Measurements from ENCODE around the gene MEF2A.

Gene MEF2A

GRCh38 chr15:99727733-99728132 lies 161.9 kb downstream of the MEF2A start:
- Histone ChIP-seq H3K27ac (ENCODE audit: extremely low read depth, low read depth, low read length) (no peak overlapping the region), H3K4me1 (ENCODE audit: control insufficient read depth, insufficient read depth, low read length) (0 out of 2 replicates have a peak, but pooled peaks cover 2% of the 10 kb centered on the region), H3K9me3 (ENCODE audit: control insufficient read depth, insufficient read depth, low read depth, low read length) (no peaks in the 10 kb centered on the region), H3K4me3 (ENCODE audit: low read depth, low read length) (no peak overlapping the region), H3K36me3 (ENCODE audit: control insufficient read depth in 2 of 2, insufficient read depth in 1 of 2, low read length in 2 of 2) (peaks cover 0 to 32% of the 10 kb centered on the region in 2 experiments)
- no peak for TF ChIP-seq ZFP41 (tag by site-specific recombination; IDR thresholded peaks at IDR 0.05; ENCODE audit: borderline replicate concordance)
- no peak for TF ChIP-seq GFI1B (tag by site-specific recombination; IDR thresholded peaks at IDR 0.05)
- no peak for TF ChIP-seq GLIS1 (tag by site-specific recombination; IDR thresholded peaks at IDR 0.05)
- TF ChIP-seq ZNF426 (tag by site-specific recombination; IDR thresholded peaks at IDR 0.05) = no peak
- TF ChIP-seq ZNF311 (tag by site-specific recombination; IDR thresholded peaks at IDR 0.05; ENCODE audit: borderline replicate concordance) = no peak
- no peak for TF ChIP-seq GLIS2 (tag by site-specific recombination; IDR thresholded peaks at IDR 0.05)
- TF ChIP-seq ZNF549 (tag by site-specific recombination; IDR thresholded peaks at IDR 0.05) = no peak
- ChIA-PET CTCF (interaction anchor here (0.6 kb wide), 2 partner anchors 109 to 441 kb away, joined by 3 to 4 read pairs; no protein-coding TSS in a partner anchor), POLR2A (no interaction called here)

GRCh38 chr15:99728916-99729315 lies 163.1 kb downstream of the MEF2A start:
- no peak for TF ChIP-seq ZBTB44 (tag by site-specific recombination; IDR thresholded peaks at IDR 0.05)
- TF ChIP-seq ZNF658 (tag by site-specific recombination; IDR thresholded peaks at IDR 0.05) = no peak
- no peak for TF ChIP-seq ZNF600 (tag by site-specific recombination; IDR thresholded peaks at IDR 0.05)
- no peak for TF ChIP-seq ZNF561 (tag by site-specific recombination; IDR thresholded peaks at IDR 0.05; ENCODE audit: borderline replicate concordance)
- TF ChIP-seq ZNF585B (tag by site-specific recombination; IDR thresholded peaks at IDR 0.05) = no peak
- no peak for TF ChIP-seq ZNF121 (tag by site-specific recombination; IDR thresholded peaks at IDR 0.05)
- no peak for TF ChIP-seq KLF1 (tag by site-specific recombination; IDR thresholded peaks at IDR 0.05)
- TF ChIP-seq GFI1B (tag by site-specific recombination; IDR thresholded peaks at IDR 0.05) = no peak
- no peak for TF ChIP-seq KLF7 (tag by site-specific recombination; IDR thresholded peaks at IDR 0.05; ENCODE audit: borderline replicate concordance)
- no peak for TF ChIP-seq ZBTB11 (tag by site-specific recombination; conservative IDR thresholded peaks at IDR 0.05; ENCODE audit: low read depth)
- TF ChIP-seq ZNF426 (tag by site-specific recombination; IDR thresholded peaks at IDR 0.05) = no peak
- no peak for TF ChIP-seq ZNF202 (tag by site-specific recombination; IDR thresholded peaks at IDR 0.05; ENCODE audit: borderline replicate concordance)
- TF ChIP-seq ZNF350 (tag by site-specific recombination; IDR thresholded peaks at IDR 0.05) = no peak
- no peak for TF ChIP-seq ZNF324 (tag by site-specific recombination; IDR thresholded peaks at IDR 0.05)
- no peak for TF ChIP-seq ZNF112 (tag by site-specific recombination; IDR thresholded peaks at IDR 0.05)
- TF ChIP-seq ZNF837 (tag by site-specific recombination; IDR thresholded peaks at IDR 0.05) = no peak
- Histone ChIP-seq H3K36me3 (ENCODE audit: control insufficient read depth in 2 of 2, insufficient read depth in 1 of 2, low read length in 2 of 2) (peaks cover 0 to 32% of the 10 kb centered on the region in 2 experiments; a peak in 2 of 3 replicates), H3K9me3 (ENCODE audit: control insufficient read depth, insufficient read depth, low read depth, low read length) (no peaks in the 10 kb centered on the region), H3K4me3 (ENCODE audit: low read depth, low read length) (no peak overlapping the region), H3K27ac (ENCODE audit: extremely low read depth, low read depth, low read length) (no peak overlapping the region), H3K4me1 (ENCODE audit: control insufficient read depth, insufficient read depth, low read length) (peaks cover 5% of the 10 kb centered on the region; the same call in 1 of the 2 replicates)
- ChIA-PET POLR2A (no interaction called here), CTCF (interaction anchor here (0.6 to 4.2 kb wide), 9 partner anchors 12 to 461 kb away, joined by 3 to 22 read pairs (median 3); no protein-coding TSS in a partner anchor)

Measured in HEK293 (cell line).